Measurements from ENCODE around the gene MRGPRE.

DNA sequence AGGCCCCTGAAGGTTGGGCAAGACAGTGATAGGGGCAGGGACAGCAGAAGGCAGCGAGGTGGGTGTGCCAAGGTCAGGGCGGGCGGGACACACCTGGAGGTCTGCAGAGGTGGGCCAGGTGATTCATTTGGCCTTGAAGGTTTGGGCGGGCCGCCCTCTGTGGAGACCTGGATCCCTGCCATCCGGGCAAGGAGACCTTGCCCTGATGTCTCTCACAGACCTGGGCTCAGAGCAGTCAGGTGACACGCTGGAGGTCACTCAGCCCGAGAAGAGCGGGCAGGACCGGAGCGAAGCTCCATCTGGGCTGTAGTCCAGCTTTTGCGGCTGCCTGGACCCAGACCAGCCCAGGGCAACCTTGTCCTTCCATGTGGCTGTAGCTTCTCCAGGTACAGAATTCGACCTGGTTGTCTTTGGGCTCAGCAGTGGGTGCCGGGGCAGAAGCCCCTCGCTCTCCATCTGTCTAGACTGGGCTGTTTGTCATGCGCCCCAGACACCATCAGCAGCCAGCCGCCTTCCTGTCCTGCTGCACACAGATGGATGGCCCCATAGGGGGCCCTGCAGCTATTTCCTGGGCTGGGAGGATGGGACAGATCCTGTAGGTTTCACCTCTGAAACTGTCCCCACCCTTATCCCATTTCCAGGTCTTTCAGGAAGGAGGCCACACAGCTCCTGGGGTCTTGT is 16.7 kb downstream of the MRGPRE start:
- TF ChIP-seq CTCF (conservative IDR thresholded peaks at IDR 0.05) = no peak
- no peak for TF ChIP-seq EZH2 (IDR thresholded peaks at IDR 0.05; ENCODE audit: low read depth)

All from PC-9 (cell line).